Cardiac atrium fibroblast (primary cell): ENCODE results near the gene CLPSL2. TPM values are rescaled to one million over a fixed set of nuclear protein-coding genes. Genes with fewer than 3 reads are reported as not detected.

Experiments used
- total RNA-seq: library from RNA; depleted of rRNA; stranded (reverse); fragments of >200 nt; gene quantifications from 2 replicates; pipeline ENCODE4 v1.2.3, GENCODE V29; 2015

The CLPSL2 gene
- not detected in 2 replicates for total RNA-seq

GRCh38 chr6:35776364-35777215, at the start of gene CLPSL2:
Gene CLPSL2 (plus strand): TSS chr6:35776598. CDS start chr6:35776619, 21 bp downstream.

GRCh38 chr6:35736982-35737412, 39.4 kb upstream of the CLPSL2 start, which contains the start of gene ARMC12:
Gene ARMC12 (plus strand): TSS chr6:35737032. CDS start chr6:35737109, 77 bp downstream.

GRCh38 chr6:35780719-35781118, 4.3 kb downstream of the CLPSL2 start, which contains the start of gene CLPSL1:
Gene CLPSL1 (plus strand): TSS chr6:35781019. CDS start chr6:35781111, 92 bp downstream.

GRCh38 chr6:35804996-35805736, 28.8 kb downstream of the CLPSL2 start, which contains the start of gene LHFPL5:
Gene LHFPL5 (plus strand): TSS chr6:35805352. CDS start chr6:35805671, 319 bp downstream.

Other genes with a start within 250 kb of the CLPSL2 start
- gene FKBP5, start 87.7 kb upstream of the CLPSL2 start, total RNA-seq, result 121 and 150 TPM in 2 replicates
- gene ARMC12, start 39.6 kb upstream of the CLPSL2 start, total RNA-seq, result 0.49 TPM in 1 of 2 replicates, not detected in the other
- not detected in 2 replicates for gene CLPSL1, start 4.4 kb downstream of the CLPSL2 start, total RNA-seq
- not detected in 2 replicates for gene CLPS, start 20.7 kb downstream of the CLPSL2 start, total RNA-seq
- gene LHFPL5, start 28.8 kb downstream of the CLPSL2 start, total RNA-seq, result not detected in 2 replicates
- gene SRPK1, start 144.5 kb downstream of the CLPSL2 start, total RNA-seq, result 28.7 and 31.6 TPM in 2 replicates
- not detected in 2 replicates for gene SLC26A8, start 248.0 kb downstream of the CLPSL2 start, total RNA-seq